Activated T-cell treated with anti-CD3 and anti-CD28 coated beads for 48 hours (primary cell): ENCODE data around the gene ATM.
A peak's percentile ranks its signal among the peaks of the same experiment; 100 is the strongest.
"Not testable (repeated sequence)": the region's sequence is repeated elsewhere in the genome, so short reads cannot be mapped to it uniquely, and the experiment has no call there.

ENCODE experiments used
- DNase-seq: peaks from one replicate; pipeline ENCODE4 v3.0.0-alpha.2; 2020; ENCODE audit warnings: low read depth

ATM gene

GRCh38 chr11:108220721-108221336 lies 2.0 kb upstream of the ATM start:
- DNase-seq: no peak

DNA sequence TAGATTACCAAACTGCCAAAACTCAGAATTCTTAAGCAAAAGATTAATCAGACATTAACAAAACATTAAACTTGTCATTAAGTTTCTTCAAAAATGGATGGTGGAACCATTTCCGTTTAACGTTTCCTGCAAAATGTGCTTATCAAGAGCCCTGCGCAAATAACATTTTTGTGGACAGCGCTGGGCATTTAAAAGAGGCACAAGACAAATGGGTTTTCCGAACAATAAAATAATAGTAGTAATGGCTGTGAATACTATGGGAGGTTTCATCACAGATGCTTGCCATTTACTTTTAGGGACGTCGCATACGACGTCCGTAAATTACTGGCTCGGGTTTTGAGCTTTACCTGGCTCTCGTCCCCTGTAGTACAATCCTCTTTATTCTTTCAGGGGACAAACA lies 1.5 kb upstream of the ATM start:
- no peak for DNase-seq

GRCh38 chr11:108221911-108222573 lies 825 bp upstream of the ATM start:
- no peak for DNase-seq

- DNase-seq: no peak
Measured at GRCh38 chr11:108223348-108224149, 682 bp downstream of the ATM start.

- DNase-seq: no peak
Measured at GRCh38 chr11:108224366-108224765, 1.5 kb downstream of the ATM start.

DNA sequence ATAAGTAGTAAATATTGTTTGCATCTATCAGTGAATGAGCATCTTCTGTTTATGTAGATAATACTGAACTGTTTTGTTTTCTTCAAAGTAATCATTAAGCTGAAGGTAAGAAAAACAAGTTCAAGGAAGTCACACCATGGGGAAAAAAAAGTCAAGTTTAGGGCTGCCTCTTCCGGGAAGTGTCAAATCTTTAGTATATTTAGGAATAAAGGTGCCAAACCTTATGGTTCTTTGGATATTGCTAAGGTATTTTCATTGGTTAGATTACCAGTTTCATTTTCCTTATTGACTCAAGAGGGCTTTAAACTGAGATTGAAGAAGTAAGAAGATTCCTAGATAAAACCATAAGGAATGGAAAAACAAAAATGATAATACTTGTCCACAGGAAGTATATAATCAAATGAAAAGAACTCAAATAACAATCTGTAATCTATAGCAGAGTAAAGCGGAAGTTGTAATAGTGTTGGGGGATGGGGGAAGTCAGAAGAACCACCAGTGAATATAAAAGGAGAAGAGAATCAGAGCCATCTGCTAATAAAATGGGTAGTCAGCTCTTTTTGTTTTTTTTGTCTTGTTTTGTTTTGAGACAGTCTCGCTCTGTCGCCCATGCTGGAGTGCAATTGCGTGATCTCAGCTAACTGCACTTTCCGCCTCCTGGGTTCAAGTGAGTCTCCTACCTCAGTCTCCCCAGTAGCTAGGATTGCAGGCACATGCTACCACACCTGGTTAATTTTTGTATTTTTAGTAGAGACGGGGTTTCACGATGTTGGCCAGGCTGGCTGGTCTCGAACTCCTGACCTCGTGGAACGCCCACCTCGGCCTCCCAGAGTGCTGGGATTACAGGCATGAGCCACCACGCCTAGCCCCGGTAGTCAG lies 2.3 kb downstream of the ATM start:
- DNase-seq: peak; percentile 21

DNA sequence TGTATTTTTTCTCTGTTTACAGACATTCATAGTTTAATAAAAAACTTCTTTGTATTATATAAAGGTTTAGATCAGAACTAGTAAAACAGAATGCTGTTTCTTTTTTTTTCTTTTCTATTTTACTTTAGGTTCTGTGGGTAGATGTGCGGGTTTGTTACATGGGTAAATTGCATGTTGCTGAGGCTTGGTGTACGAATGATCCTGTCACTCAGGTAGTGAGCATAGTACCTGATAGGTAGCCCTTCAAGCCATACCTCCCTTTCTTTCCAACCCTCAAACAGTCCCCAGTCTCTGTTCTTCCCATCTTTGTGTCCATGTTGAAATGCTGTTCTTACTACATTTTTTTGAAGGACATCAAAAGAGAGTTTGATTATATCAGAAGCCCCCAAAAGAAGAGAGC lies 3.2 kb downstream of the ATM start:
- DNase-seq: no peak

DNA sequence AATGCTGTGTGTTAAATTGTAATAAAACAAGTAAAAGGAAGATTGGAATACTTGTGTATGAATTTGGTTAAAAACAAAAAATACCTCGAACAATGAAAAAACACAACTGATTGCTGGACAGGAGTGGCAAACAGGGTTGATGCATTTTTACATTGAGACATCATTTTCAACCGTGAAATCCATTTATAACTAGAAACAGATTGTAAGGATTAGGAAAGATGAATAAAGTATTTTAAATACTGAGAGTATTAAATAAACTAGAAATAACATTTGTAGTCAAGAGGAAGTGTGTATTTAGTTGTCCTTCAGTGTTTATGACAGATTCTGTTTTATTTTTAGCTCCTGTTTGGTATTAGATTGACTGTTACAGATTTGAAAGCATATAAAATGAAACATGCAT lies 5.4 kb downstream of the ATM start:
- DNase-seq: no peak

- no peak for DNase-seq
Measured at GRCh38 chr11:108233277-108233945, 10.5 kb downstream of the ATM start.

DNA sequence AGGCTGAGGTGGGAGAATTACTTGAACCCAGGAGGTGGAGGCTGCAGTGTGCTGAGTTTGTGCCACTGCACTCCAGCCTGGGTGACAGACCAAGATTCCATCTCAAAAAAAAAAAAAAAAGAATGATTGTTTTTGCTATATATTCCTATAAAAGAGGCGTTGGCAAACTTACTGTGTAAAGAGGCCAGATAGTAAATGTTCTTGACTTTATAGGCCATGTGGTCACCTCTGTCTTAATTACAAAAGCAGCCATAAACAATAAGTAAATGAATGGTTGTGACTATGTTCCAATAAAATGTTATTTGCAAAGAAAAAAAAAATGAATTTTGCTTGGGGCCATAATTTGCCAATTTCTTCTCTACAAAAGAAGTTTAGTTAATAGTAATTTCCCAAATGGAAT lies 12.3 kb downstream of the ATM start:
- DNase-seq: no peak

DNA sequence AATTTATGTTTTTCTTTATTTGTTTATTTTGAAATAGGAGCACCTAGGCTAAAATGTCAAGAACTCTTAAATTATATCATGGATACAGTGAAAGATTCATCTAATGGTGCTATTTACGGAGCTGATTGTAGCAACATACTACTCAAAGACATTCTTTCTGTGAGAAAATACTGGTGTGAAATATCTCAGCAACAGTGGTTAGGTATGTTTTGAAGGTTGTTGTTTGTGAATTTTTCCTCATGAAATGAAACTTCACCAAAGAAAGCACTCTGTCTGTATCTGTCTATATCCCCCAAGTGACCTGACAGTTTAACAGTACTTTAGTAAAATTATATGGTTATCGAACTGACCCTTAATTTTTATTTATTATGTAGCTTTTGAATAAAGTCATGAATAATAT lies 12.8 kb downstream of the ATM start:
- DNase-seq: no peak

DNA sequence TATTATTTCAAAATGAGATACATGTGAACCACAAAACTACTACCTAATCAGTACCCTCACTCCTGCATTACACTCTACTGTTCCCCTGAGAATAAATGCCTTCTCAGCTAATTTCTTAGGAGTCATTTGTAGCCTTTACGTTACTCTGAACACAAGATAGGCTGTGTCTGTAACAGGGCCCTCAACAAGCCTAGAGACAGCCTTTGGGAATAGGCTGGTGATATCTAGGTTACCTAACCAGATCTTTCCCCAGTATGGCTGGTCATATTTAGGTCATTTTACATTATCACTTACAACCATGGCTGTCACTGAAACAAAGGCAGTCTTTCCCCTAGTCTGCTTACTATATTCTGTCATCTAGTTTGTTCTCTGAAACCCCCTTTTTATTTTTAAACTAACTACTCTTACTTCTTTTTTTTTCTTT lies 14.2 kb downstream of the ATM start:
- DNase-seq: no peak

- DNase-seq: no peak
Measured at GRCh38 chr11:108239076-108239475, 16.2 kb downstream of the ATM start.

GRCh38 chr11:108241330-108242037 lies 18.6 kb downstream of the ATM start:
- peak; percentile 36 for DNase-seq

GRCh38 chr11:108242422-108242821 lies 19.6 kb downstream of the ATM start:
- no peak for DNase-seq

DNA sequence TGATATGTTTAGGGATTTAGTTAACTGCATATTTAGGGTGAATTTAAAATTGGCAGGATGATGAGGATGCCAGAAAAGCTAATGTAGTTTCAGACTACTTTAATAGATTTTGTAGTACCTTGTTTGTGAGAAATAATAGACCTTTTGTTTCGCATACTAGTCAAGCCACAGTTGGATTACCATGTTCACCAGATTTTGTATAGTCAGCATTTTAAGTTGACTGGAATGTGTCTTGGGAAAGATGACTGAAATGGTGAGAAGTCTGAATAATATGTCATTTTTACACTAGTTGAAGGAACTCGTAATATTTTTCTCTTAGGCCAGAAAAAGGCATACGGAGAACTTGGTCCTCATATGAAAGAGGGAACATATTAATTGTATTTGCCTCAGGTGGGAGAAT lies 23.4 kb downstream of the ATM start:
- DNase-seq: no peak

DNA sequence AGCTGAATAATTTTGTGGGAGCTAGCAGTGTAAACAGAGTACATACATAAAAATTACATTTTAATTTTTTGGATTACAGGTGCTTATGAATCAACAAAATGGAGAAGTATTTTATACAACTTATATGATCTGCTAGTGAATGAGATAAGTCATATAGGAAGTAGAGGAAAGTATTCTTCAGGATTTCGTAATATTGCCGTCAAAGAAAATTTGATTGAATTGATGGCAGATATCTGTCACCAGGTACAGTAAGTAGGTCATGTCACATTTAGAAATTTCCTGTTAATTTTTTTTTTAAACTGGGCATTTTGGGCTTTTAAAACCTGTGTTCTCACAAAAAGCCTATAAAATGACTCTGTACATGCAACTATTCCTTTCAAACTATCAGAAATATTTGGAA lies 24.0 kb downstream of the ATM start:
- DNase-seq: no peak

GRCh38 chr11:108253176-108253575 lies 30.3 kb downstream of the ATM start:
- no peak for DNase-seq

GRCh38 chr11:108269583-108269982 lies 46.7 kb downstream of the ATM start:
- no peak for DNase-seq

GRCh38 chr11:108276985-108277616 lies 54.2 kb downstream of the ATM start:
- not testable (repeated sequence) for DNase-seq

GRCh38 chr11:108278546-108278945 lies 55.7 kb downstream of the ATM start:
- DNase-seq: no peak
